LHCN-M2 (cell line): ENCODE data around the gene ADCY1. TPM values are rescaled to one million over a fixed set of nuclear protein-coding genes. Genes with fewer than 3 reads are reported as not detected.

Experiments used
- DNase-seq: peaks from one replicate; pipeline ENCODE4 v3.0.0-alpha.2; 2012; ENCODE audit warnings: low read depth
- total RNA-seq: library from RNA; depleted of rRNA; stranded (reverse); fragments of >200 nt; gene quantifications from 2 replicates; pipeline ENCODE4 v1.2.3, GENCODE V29; 2014

ADCY1 gene
- total RNA-seq, 1 experiment from 2014 or later: 0.52 TPM

DNA sequence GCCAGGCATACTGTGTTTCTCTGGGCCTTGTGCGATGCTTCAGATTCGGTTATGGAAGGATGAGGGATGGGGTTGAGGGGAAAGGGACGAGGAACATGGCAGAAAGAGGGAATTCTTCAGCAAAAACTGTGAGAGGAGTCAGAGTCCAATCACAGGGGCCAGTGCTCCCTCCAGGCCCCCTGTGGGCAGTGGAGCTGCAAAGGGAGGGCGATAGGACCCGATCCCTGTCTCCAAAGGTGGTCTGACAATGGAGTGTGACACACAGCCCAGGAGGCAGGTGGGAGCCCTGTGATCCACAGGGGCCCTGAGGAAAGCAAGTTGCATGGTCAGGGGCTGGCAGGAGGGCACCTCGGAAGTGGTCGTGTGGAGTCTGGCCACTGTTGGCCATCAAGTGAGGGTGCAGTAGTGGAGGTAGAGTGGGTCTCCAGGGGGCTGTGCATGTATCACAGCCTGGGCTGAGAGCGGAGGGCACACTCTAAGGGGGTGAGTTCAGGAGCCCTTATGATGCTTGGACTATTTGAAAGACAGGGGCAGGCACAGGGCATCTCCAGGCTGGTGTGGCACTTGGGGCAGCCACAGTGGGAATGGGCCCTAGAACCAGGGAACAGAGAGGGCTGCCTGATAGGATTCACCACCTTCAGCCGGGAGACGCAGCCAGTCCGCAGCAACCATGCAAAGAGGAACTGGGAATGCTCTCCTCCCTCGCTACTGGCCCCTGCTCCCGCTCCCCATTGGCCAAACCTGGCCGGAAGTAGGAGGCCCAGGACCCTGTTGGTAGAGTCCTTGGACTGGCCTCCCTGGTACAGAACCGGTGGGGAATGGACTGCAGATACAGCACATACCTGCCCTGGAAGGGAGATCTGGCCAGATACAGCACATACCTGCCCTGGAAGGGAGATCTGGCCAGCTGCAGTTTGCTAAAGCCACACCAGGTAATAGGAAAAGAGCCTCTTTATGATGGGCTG, 115.9 kb downstream of the ADCY1 start:
- no peak for DNase-seq

DNA sequence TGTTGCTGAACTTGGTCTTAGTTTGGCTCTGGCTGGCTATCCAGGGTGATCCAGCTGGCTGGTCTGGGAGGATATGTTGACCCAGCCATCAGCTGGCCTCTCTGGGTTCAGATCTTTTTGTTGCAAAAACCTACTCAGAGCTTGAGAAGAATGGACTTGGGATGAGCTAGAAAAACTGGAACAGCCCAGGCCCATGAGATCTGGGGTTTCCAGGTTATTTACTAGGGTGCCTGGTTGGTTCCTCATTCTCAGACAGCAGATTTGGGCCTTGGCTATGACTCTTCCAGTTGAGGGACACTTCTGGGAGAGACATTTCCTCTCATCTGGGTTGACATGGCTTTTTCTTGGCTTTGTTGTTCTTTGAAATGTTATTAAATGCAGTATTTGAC, 116.6 kb downstream of the ADCY1 start:
- DNase-seq: no peak

DNA sequence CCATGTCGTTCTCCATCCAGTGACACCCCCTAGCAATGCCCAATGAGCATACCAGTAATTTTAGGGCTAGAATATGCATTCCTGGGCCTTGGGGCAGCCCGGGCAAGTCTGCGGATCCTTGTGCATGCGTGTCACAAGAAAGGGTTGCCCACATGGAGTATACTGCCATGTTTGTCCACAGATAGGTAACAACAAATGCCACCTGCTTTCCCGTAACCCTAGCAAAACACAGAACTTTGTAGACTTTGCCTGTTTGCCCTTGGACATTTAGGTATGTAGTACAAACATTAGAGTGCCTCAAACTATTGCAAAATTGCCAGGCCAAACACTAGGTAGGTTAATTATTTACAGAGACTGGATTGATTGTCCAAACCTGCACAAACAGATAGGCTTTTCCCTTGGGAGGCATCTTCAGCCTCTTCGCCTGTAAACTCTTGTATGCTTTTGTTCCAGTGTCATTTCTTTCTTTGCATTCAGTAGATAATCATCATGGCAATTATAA, 117.0 kb downstream of the ADCY1 start:
- no peak for DNase-seq

DNA sequence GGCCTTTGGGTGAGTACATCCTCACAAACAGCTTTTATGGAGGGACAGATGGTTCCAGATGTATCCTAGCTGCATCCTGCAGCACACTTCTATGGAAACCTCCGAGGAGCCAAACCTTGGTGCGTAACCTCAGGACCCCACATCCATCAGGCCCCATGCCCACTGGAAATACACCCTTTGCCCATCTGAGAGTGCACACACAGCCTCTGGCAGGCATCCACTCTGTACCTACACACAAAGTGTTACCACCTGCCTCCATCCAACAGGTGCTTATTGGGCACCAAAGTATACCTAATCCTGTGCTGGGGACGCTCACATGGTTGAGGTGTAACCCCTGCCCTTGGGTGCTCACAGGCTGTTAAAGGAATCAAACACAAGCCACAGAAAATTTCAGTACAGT, 117.9 kb downstream of the ADCY1 start:
- no peak for DNase-seq

DNA sequence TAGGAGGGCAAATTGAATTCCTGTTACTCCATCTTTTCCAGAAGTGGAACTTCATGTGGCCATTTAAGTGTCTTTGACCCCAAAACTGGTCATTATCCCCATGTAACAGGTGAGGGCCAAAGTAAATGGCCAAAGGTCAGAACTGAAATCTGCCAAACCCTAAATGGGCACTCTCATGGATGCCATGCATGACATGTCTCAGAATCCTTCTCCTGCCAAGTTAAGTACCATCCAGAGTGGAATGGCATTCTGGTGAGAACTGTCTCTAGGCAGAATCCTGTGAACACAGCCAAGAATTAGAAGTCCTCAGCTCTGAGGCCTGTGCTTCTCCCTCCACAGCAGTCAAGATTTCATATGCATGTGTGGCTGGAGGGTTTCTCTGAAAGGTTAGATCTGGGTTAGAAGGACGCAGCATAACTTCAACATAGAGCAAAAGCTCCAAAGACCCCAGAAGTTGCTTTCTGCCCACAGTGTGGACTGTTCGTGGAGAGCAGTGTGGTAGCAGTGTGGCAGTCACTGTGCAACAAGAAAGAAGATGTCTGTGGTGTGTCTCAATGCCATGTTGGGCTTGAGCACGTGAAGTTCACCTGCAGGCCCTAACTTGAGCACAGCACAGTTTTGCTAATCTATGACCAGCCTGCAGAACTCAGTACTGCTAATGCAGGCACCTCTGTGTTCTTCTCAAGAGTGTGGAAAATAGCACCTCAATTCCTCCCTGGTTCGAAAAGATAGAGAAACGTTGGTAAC, 121.3 kb downstream of the ADCY1 start:
- DNase-seq: no peak

DNA sequence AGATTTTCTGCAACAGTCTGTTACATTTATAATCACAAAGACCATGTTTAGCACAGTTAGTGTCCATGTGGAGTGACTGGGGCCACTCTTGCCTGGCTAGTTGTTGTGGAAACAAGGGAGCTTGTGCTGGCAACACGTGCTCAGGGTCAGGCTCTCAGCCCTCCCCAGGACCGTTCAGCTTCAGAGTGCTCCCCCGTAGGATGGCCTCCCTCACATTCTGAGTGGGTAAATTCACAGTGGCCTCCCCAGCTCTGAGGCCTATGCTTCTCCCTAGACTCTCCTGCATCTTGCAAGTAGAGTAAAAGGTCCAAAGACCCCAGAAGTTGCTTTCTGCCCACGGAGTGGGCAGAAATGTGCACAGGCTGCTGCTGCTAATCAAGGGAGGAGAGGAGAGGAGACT, 122.3 kb downstream of the ADCY1 start:
- no peak for DNase-seq

DNA sequence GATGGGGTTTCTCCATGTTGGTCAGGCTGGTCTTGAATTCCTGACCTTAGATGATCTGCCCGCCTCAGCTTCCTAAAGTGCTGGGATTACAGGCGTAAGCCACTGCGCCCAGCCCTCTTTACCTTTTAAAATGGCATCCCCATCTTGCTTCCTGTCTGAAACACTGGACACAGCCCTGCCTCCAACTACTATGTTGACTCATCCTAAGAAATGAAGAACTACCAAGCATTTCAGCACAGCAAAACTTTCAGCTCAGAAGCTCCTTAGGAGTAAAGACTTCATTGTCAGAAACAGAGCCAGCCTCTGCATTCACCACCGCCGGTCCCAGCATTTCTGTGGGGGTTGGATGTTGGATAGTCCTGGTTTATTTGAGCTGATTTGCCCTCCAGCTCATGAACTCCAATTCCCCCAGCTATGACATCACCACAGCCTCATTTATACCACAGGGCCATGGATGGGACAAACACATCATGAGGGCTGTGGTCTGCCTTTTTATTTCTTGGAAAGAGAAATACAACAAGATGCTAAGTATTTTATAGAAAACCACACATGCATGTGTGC, 123.5 kb downstream of the ADCY1 start:
- peak; percentile 17 for DNase-seq

DNA sequence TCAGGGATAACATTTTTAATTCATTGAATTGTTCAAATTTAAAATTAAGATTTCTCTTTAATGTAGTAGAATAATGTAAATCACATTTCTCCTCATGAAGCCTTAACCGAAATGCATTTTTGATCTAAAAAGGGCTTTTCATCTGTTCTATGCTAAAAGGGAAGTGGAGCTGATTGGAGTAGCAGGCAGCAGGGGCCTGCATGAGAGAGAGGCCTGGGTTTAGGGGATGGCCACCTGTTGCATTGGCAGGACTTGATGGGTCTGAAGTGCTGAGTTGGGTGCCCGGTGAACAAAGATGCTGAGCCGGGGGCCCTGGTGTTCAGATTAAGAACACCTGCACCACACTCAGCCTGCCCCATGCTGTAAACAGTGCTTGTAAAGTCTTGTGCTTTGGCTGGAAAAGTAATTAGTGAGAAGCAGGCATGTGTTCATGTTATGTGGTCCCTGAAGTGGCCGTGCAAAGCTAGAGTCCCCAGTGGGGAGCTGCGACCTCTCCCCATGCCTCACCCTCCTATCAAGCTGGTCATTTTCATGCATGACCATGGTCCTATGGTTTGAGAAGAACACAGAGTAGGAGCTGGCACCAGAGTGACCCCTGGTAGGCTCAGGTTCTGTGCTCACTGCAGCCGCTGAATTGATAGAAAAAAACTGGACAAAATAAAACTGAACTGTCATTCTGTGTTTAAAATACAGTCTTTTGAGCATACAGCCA, 124.3 kb downstream of the ADCY1 start:
- no peak for DNase-seq

DNA sequence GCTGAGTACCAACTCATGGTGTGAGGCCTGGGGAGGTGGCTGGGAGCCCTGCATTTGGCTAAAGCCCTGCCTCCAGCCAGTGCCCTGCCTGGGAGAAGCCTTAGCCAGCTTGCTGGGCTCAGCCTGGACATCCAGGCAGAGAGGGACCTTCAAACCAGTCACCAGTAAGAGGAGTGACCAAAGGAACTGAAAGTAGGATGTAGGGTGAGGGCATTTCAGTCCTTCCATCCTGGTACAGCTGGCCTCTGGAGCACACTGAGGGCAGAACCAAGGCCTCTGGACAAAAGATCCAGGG, 124.8 kb downstream of the ADCY1 start:
- DNase-seq: no peak

DNA sequence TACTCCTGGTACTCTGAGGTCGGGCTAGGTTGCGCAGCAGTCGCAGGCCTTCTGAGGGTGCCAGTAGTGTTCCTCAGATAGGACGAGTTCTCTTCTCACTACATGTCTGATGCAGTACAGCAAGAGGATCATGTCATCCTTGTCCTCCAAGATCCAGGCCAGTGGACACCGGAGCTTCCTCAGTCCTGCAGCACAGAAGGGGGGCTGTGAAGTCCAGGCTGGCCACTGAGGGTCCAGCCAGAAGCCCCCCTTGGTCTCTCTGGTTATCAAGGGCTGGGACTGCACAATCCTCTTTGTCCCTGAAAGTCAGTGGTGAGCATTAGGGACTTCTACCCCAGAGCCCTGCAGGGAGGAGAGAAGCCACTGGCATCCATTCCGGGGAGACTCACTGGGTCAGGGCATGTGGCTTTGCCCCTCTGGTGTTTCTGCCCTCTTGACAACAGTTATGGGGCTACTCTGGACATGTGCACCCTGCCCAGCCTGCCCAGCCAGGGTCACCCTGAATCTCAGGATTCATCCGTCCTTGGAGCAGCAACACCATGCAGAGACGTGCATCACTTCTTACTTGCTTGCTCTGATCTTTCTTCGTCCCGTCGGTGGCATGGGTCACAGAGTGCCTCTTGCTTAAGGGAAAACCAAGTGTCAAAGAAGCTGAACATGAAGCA, 125.7 kb downstream of the ADCY1 start:
- DNase-seq: no peak

DNA sequence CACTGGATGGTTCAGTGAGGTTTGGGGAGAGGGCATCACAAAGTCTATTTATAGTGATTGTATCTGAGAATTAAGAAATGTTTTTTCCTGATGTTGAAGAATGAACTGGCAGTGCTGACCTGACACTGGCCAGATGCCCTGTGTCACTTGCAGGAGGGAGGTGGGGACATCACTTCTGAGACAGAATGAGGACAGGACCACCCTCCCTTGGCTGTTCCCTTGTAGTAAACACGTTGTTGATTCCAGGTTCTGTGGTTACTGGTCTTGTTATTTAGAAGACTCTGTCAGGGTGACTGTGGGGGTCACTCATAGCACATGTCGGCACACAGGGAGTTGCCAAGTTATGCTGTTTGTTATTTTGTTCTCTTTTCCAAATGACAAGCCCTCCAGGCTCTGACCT, 126.4 kb downstream of the ADCY1 start:
- DNase-seq: no peak

DNA sequence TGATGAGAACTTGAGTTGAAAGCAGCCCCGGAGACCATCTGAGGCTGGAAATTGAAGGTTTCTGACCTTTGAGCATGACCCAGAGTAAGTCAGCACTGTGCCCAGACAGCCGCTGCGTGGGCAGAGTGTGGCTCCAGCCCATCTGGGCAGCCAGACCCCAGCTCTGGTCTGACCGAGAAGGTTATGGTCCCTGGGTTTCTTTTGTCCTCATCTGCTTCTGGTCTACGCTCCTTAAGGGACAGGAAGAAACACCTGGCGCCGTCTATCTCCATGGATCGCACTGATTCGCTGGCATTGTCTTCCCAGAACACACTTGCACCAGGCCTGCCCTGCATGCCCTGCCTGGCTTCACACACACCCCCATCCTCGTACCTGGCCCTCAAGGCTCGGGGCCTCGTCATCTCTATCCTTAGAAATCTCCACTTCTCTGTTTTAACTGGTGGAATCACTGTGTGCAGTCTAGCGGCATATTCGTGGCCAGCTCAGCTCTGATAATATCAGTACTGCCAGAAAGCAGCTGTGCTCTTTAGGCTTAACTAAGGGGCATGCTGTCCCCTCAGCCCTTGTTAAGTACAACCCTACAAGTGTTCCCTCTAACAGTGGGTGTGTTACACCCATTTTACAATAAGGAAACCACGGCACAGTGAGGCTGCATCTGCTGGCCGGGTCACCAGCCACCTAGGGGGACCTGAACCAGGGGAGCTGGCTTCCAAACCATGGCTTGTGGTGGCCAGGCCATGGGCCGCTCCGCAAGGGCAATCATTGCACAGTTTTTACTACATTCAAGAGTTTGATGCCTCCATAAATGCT, 127.7 kb downstream of the ADCY1 start:
- DNase-seq: peak; percentile 18

DNA sequence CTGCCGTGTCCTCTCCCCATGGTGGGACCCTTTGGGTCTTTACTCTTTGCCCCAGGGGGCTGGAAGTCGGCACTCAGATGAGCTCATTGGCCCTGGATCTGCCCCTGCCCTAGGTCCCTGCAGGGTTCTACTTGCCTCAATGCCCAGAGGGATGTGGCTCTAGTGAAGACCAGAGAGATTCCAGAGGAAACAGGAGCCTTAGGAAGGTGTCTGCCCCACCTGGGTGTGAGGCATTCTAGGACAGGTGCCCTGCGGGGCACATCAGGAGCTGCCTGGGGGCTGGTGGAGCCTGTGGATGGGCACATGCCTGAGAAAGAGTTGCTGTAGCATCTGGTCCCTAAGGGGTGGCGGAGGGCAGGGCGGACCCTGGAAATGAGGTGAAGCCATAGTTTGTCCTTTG, 128.6 kb downstream of the ADCY1 start:
- no peak for DNase-seq

DNA sequence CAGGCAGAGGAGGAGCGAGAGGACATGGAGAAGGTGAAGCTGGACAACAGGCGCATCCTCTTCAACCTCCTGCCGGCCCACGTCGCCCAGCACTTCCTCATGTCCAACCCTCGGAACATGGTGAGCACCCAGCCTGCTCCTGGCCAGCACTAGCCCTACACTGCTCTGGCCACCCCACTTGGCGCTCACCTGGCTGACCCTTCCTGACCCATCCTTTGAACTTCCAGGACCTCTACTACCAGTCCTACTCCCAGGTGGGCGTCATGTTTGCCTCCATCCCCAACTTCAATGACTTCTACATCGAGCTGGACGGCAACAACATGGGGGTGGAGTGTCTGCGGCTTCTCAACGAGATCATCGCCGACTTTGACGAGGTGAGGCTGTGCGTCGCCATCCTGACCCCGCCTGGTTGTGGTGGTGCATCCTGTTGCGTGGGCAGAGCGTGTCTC, 129.2 kb downstream of the ADCY1 start:
- no peak for DNase-seq

DNA sequence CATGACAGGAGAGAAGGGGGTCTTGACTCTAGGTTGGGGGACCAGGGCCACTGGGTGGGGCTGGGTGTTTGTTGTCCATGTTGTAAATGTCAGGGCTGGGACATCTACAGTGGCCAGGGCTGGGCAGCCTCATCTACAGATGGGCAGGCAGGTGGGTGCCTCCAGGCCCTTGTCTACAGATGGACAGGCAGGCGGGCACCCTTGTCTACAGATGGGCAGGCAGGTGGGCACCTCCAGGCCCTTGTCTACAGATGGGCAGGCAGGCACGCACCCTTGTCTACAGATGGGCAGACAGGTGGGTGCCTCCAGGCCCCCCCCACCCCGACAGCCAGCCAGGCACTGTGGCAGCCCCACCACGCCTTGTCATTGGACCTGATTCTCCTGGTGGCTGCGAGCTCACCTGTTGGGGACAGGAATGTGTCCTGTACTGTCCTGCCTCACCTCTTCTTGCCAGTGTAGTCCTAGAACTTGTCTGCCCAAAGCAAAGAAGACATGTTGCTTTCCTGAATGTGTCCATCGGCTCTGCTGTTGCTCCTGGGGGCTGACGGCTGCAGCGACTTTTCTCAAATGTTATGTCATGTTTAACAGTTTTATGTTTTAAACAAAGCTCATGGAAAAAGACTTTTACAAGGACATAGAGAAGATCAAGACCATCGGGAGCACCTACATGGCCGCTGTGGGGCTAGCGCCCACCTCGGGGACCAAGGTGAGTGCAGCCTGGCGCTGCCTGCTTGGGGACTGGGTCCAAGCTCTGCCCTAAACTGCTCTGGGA, 129.9 kb downstream of the ADCY1 start:
- no peak for DNase-seq

DNA sequence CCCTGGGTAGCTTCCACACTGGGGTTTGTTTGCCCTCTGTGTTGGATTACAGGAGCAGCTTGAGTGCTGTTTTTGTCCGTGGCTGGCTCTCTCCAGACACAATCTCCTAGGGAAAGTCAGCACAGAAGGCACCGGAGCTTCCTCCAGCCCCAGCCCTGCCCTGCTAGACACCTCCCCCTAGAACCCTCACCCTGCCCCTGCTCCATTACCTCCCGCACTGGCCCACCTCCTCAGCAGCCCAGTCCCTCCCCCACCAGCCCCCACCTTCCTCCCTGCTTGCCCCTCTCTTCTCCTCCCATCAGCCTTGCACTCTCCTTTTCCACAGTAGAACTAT, 130.5 kb downstream of the ADCY1 start:
- no peak for DNase-seq

DNA sequence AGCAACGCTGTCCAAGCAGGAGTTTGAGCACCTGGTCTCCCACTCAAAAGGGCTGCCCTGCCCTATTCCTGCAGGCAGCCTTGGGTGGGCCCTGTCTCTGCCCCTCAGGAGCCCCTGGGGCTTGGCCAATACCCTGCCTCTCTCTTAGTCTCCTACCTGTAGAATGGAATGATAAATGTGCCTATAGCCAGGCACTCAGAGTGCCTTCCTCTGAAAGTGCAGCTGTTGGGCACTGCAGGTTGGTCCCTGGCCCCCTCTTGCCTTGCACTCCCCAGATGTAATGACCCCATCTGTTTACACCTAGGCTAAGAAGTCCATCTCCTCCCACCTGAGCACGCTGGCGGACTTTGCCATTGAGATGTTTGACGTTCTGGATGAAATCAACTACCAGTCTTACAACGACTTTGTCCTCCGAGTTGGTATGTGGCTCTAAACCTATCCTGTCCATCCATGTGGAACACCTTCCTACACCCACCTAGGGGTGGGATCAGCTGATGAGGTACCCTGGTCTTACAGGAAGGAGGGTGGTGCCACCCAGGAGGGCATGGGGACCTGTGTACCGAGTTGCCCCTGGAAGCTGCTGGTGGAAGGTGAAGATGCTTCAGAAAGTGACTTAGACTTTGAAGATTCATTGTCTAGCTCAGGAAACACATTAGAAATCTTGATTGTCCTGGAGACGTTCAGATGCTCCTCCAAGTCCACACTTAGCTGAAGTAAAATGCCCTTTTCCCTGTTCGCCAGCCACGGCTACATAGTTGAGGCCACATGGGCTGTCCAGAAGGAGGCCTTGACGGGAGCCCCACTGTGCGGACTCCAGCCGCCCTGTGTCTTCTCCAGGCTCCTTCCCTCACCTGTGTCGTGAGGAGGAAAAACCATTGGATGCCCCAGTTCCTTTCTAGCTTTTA, 134.1 kb downstream of the ADCY1 start:
- DNase-seq: no peak

DNA sequence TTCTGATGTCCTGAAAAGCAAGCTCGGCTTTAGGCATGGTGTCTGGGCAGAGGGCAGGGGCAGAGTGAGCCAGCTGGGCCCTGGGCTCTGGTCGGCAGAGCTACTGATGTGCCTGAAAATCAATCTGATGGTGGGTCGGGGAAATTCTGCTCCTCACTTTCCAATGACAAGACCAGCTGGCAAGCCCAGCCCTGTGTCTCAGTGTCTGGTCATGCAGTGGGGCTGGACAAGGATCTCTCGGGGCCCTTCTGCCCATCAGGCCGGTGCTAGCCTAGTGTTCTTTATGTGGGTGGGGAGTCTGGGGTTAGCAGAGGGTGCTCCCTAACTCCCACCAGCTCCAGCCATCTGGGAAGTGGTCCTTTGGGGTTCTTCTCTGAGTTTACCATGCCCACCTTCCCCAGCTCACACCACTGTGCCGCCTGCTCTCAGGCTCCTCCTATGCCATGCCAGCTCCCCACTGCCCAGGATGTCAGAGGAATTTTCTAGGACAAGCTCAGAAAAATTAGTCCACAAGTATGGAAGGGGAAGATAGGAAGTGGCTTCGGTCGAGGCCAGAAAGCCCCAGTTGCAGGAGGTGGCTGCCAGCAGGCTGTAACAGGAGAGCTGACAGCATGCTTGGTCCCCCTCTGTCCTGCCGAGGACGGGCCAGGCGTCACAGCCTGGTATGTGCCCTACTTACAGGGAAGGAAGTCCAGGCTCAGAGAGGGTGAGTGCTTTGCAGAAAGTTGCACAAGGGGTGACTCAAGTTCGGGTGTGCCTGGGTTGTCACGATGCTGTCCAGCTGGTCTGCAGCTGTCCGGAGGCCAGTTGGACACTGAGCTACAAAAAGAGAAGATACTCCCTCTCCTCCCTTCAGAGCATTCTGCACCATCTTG, 135.2 kb downstream of the ADCY1 start:
- peak; percentile 91 for DNase-seq
